Mucosa of descending colon (tissue), 3 donors: ENCODE measurements around the gene COL24A1. TPM values are rescaled to one million over a fixed set of nuclear protein-coding genes. Genes with fewer than 3 reads are reported as not detected.
"Not testable (repeated sequence)": the region's sequence is repeated elsewhere in the genome, so short reads cannot be mapped to it uniquely, and the experiment has no call there.

Experiments
- ATAC-seq: fragments of 200-7000 bp; cut with Tn5 transposase; one replicate; pipeline ENCODE4 v1.9.1; 2020; ENCODE audit warnings: mild to moderate bottlenecking, moderate library complexity
- DNase-seq, 3 donors: peaks; one replicate each; pipeline ENCODE4 v3.0.0-alpha.2; 2020
- H3K36me3 ChIP-seq: fragments of 200-600 bp; one replicate; pipeline ENCODE4 v1.8.0; 2021; ENCODE audit warnings: low read depth, mild to moderate bottlenecking
- H3K4me1 ChIP-seq: fragments of 200-600 bp; one replicate; pipeline ENCODE4 v1.8.0; 2021; ENCODE audit warnings: low read depth, mild to moderate bottlenecking
- H3K4me3 ChIP-seq: fragments of 200-600 bp; one replicate; pipeline ENCODE4 v1.8.0; 2021; ENCODE audit warnings: mild to moderate bottlenecking
- H3K9me3 ChIP-seq: fragments of 200-600 bp; one replicate; pipeline ENCODE4 v1.8.0; 2021; ENCODE audit warnings: mild to moderate bottlenecking
- CTCF ChIP-seq: fragments of 200-600 bp; IDR thresholded peaks from one replicate; pipeline ENCODE4 v1.8.0; 2022; ENCODE audit warnings: antibody characterized with exemption, mild to moderate bottlenecking
- intact Hi-C, 2 donors: fragments of 100-400 bp; cut with DNase I in 1 of 2; cut with micrococcal nuclease in 1 of 2; formaldehyde crosslinking; loops; one replicate each; pipeline versions ENCODE4 v1.11.0 to v1.11.1; 2022; cut with DNase I, micrococcal nuclease
- total RNA-seq, 3 donors: library from RNA; stranded (reverse); fragmentation: NEBNext Ultra II Directional in 2 of 3; extraction: Animal tissue kit (Norgen Biotek cat#: 25700) in 2 of 3; gene quantifications; one replicate each; pipeline versions ENCODE4 v1.2.1 to v1.2.4, GENCODE V29; 2021 to 2023
- donor health status: DM: no; HTN: no; CAD: no; lungs with moderate emphysema.
- donor health status: DM: no; HTN: no; CAD: no.
- donor health status: DM: no; HTN: yes; CAD: no.

The COL24A1 gene
- total RNA-seq, 3 donors from 2014 or later = 0.41 to 6.2 (median 1.1) TPM

- DNase-seq (no peak), ATAC-seq (no peak)
- no peak for TF ChIP-seq CTCF
- no peaks in the 10 kb centered on the region for H3K4me1 ChIP-seq
- intact Hi-C loops = no loop called here
- no peaks in the 10 kb centered on the region for H3K9me3 ChIP-seq
- H3K36me3 ChIP-seq = no peaks in the 10 kb centered on the region
- H3K4me3 ChIP-seq = no peak overlapping the region
These were observed 317.1 kb downstream of the COL24A1 start for GRCh38 chr1:85839459-85839858.

GRCh38 chr1:85838238-85838637 lies 318.3 kb downstream of the COL24A1 start:
- no peaks in the 10 kb centered on the region for H3K9me3 ChIP-seq
- no peak overlapping the region for H3K4me3 ChIP-seq
- no peak for TF ChIP-seq CTCF
- intact Hi-C loops = no loop called here
- no peaks in the 10 kb centered on the region for H3K4me1 ChIP-seq
- DNase-seq = no peak
- no peaks in the 10 kb centered on the region for H3K36me3 ChIP-seq
- ATAC-seq = no peak

GRCh38 chr1:85836736-85837135 lies 319.8 kb downstream of the COL24A1 start:
- Histone ChIP-seq H3K4me3 (no peak overlapping the region), H3K4me1 (no peaks in the 10 kb centered on the region), H3K9me3 (no peaks in the 10 kb centered on the region), H3K36me3 (no peaks in the 10 kb centered on the region)
- DNase-seq (no peak), ATAC-seq (no peak)
- intact Hi-C loops = no loop called here
- TF ChIP-seq CTCF = no peak

- H3K36me3 ChIP-seq, DNase-seq, H3K4me1 ChIP-seq, H3K9me3 ChIP-seq, H3K4me3 ChIP-seq, intact Hi-C loops, ATAC-seq: not testable (repeated sequence)
These were observed 323.4 kb downstream of the COL24A1 start for GRCh38 chr1:85833165-85833564.

GRCh38 chr1:85830837-85831236 lies 325.7 kb downstream of the COL24A1 start:
- TF ChIP-seq CTCF = no peak
- intact Hi-C loops = no loop called here
- Histone ChIP-seq H3K36me3 (no peaks in the 10 kb centered on the region), H3K4me3 (no peak overlapping the region), H3K9me3 (no peaks in the 10 kb centered on the region), H3K4me1 (no peaks in the 10 kb centered on the region)
- ATAC-seq (no peak), DNase-seq (no peak)

GRCh38 chr1:85824066-85824840 lies 332.3 kb downstream of the COL24A1 start:
- Histone ChIP-seq H3K4me3 (no peak overlapping the region), H3K9me3 (no peaks in the 10 kb centered on the region), H3K4me1 (no peaks in the 10 kb centered on the region), H3K36me3 (no peaks in the 10 kb centered on the region)
- intact Hi-C loops = no loop called here
- no peak for ATAC-seq
- no peak for TF ChIP-seq CTCF
- no peak for DNase-seq
